GM12878 (cell line): ENCODE measurements around the gene SRCAP. TPM values are rescaled to one million over a fixed set of nuclear protein-coding genes. Genes with fewer than 3 reads are reported as not detected.

Experiments used
- ATAC-seq: fragments of 200-7000 bp; cut with Tn5 transposase; 3 replicates; pipeline ENCODE4 v1.9.1; 2020; ENCODE audit warnings: mild to moderate bottlenecking, moderate library complexity
- BruUV-seq: library from RNA; stranded (reverse); fragments of 400-500 nt; replicated peaks from 2 replicates; lab custom pipeline; 2021; lab: Mats Ljungman, UMichigan
- CTCF ChIA-PET: fragments of 300-600 bp; sonication (Branson Sonifier 250); formaldehyde crosslinking; extraction: SDS; loops from one replicate; lab custom pipeline; 2021; ENCODE audit warnings: inconsistent platforms; lab: Yijun Ruan, JAX
- POLR2A ChIA-PET: fragments of 350-600 bp; formaldehyde crosslinking; extraction: SDS; loops from one replicate; lab custom pipeline; 2021; ENCODE audit warnings: inconsistent platforms; lab: Charles Lee
- RAD21 ChIA-PET: fragments of 300-600 bp; sonication (Branson Sonifier 250); formaldehyde crosslinking; loops from one replicate; lab custom pipeline; 2023; ENCODE audit warnings: antibody characterized with exemption; ENCODE audit not compliant: unreplicated experiment; lab: Charles Lee
- SMC1A ChIA-PET: fragments of 300-600 bp; sonication (Branson Sonifier 250); formaldehyde crosslinking; loops from one replicate; lab custom pipeline; 2023; ENCODE audit not compliant: unreplicated experiment, uncharacterized antibody; lab: Charles Lee
- DNase-seq: peaks from one replicate; pipeline ENCODE4 v3.0.0-alpha.2; 2011; ENCODE audit warnings: low read depth, low spot score
- FAIRE-seq: peaks from 3 replicates; lab custom pipeline; 2011; peaks lifted over from hg19 to GRCh38; lab: Jason Lieb, UNC
- H2AFZ ChIP-seq: 2 replicates; pipeline ENCODE4 v1.6.0; 2011; ENCODE audit warnings: low read depth, low read length, control low read depth; ENCODE audit not compliant: control insufficient read depth
- H3K27ac ChIP-seq: 2 replicates; pipeline ENCODE4 v1.5.1; 2011; ENCODE audit warnings: control low read depth; ENCODE audit not compliant: control insufficient read depth, insufficient read depth
- H3K27me3 ChIP-seq, 2 experiments: replicated peaks in 1 of 2; 2 replicates each; pipeline versions ENCODE4 v1.6.0 to v1.6.1; 2011; ENCODE audit warnings: low read length in 1 of 2; ENCODE audit not compliant: control insufficient read depth in 2 of 2, insufficient read depth in 2 of 2
- H3K36me3 ChIP-seq, 2 experiments: 2 replicates each; pipeline ENCODE4 v1.5.1; 2011; ENCODE audit warnings: low read length in 1 of 2; ENCODE audit not compliant: control insufficient read depth in 2 of 2, insufficient read depth in 2 of 2
- H3K4me1 ChIP-seq: 2 replicates; pipeline ENCODE4 v1.6.1; 2011; ENCODE audit warnings: mild to moderate bottlenecking, low read length, moderate library complexity, mixed read lengths; ENCODE audit not compliant: control insufficient read depth, insufficient read depth
- H3K4me2 ChIP-seq: 2 replicates; pipeline ENCODE4 v1.6.0; 2011; ENCODE audit warnings: control low read depth; ENCODE audit not compliant: control insufficient read depth, insufficient read depth
- H3K4me3 ChIP-seq: fragments of 200-600 bp; sonication (generic); 2 replicates; pipeline ENCODE4 v1.5.1; 2016
- H3K79me2 ChIP-seq: 2 replicates; pipeline ENCODE4 v1.6.0; 2011; ENCODE audit warnings: low read length; ENCODE audit not compliant: control insufficient read depth, insufficient read depth
- H3K9ac ChIP-seq: 2 replicates; pipeline ENCODE4 v1.8.0; 2011; ENCODE audit warnings: low read length, control low read depth, mixed read lengths; ENCODE audit not compliant: control insufficient read depth, insufficient read depth
- H3K9me3 ChIP-seq: replicated peaks from 3 replicates; pipeline ENCODE4 v1.5.1; 2011; ENCODE audit warnings: mild to moderate bottlenecking, low read length; ENCODE audit not compliant: control insufficient read depth, insufficient read depth
- H4K20me1 ChIP-seq: 2 replicates; pipeline ENCODE4 v1.6.0; 2011; ENCODE audit not compliant: control insufficient read depth, insufficient read depth
- ATF2 ChIP-seq: IDR thresholded peaks from 2 replicates; pipeline ENCODE4 v1.6.1; 2012; ENCODE audit warnings: low read length, inconsistent platforms
- BMI1 ChIP-seq: fragments of 450-650 bp; IDR thresholded peaks from 2 replicates; pipeline ENCODE4 v1.6.1; 2016; ENCODE audit warnings: mild to moderate bottlenecking, moderate library complexity, borderline replicate concordance
- CBFB ChIP-seq: IDR thresholded peaks from 2 replicates; pipeline ENCODE4 v1.6.1; 2016; ENCODE audit warnings: antibody characterized with exemption, low read depth
- E2F8 ChIP-seq: fragments of 450-650 bp; IDR thresholded peaks from 2 replicates; pipeline ENCODE4 v1.6.1; 2018; ENCODE audit warnings: mild to moderate bottlenecking, low read depth, moderate library complexity; ENCODE audit not compliant: partially characterized antibody
- EP300 ChIP-seq, 2 experiments: fragments of 150-350 bp in 1 of 2; IDR thresholded peaks; 2 replicates each; pipeline ENCODE4 v1.6.1; 2011 to 2012; ENCODE audit warnings: low read depth in 2 of 2, low read length in 2 of 2, borderline replicate concordance in 1 of 2, improper control_type of control experiment in 1 of 2, inconsistent platforms in 1 of 2; ENCODE audit not compliant: control insufficient read depth in 1 of 2
- GABPA ChIP-seq: IDR thresholded peaks from 2 replicates; pipeline ENCODE4 v1.6.1; 2014; ENCODE audit warnings: antibody characterized with exemption, low read depth, mild to moderate bottlenecking, inconsistent platforms
- GATAD2B ChIP-seq: fragments of 450-650 bp; conservative IDR thresholded peaks from 2 replicates; pipeline ENCODE4 v1.6.1; 2017; ENCODE audit warnings: low read depth, mild to moderate bottlenecking, moderate library complexity
- MEF2A ChIP-seq: IDR thresholded peaks from 2 replicates; pipeline ENCODE4 v1.6.1; 2011; ENCODE audit warnings: low read depth, mild to moderate bottlenecking, low read length, moderate library complexity; ENCODE audit not compliant: insufficient read depth
- NBN ChIP-seq: fragments of 450-650 bp; IDR thresholded peaks from 2 replicates; pipeline ENCODE4 v1.6.1; 2016
- NFIC ChIP-seq: IDR thresholded peaks from 2 replicates; pipeline ENCODE4 v1.6.1; 2012; ENCODE audit warnings: low read depth, mild to moderate bottlenecking, inconsistent platforms, low read length, moderate library complexity
- NFYA ChIP-seq: IDR thresholded peaks from 2 replicates; pipeline ENCODE4 v1.6.1; 2011; ENCODE audit warnings: low read depth, mild to moderate bottlenecking, low read length, improper control_type of control experiment, borderline replicate concordance
- RBBP5 ChIP-seq: fragments of 200-600 bp; sonication (generic); conservative IDR thresholded peaks from 2 replicates; pipeline ENCODE4 v1.6.1; 2016
- STAT3 ChIP-seq: IDR thresholded peaks from 2 replicates; pipeline ENCODE4 v1.6.1; 2011; ENCODE audit warnings: low read depth, low read length, improper control_type of control experiment
- TCF3 ChIP-seq: IDR thresholded peaks from 2 replicates; pipeline ENCODE4 v1.6.1; 2012; ENCODE audit warnings: low read depth, mild to moderate bottlenecking, low read length, borderline replicate concordance; ENCODE audit not compliant: insufficient read depth
- USF1 ChIP-seq: IDR thresholded peaks from 2 replicates; pipeline ENCODE4 v1.6.1; 2011; ENCODE audit warnings: borderline replicate concordance, low read depth, mild to moderate bottlenecking, moderate library complexity, mixed read lengths, low read length; ENCODE audit not compliant: insufficient read depth; ENCODE audit errors: extremely low read length
- WGBS: methylation state at CpG from one replicate; pipeline ENCODE4 v1.1.6; 2016; ENCODE audit warnings: low lambda C conversion rate; ENCODE audit not compliant: insufficient replicate concordance, insufficient coverage; ENCODE audit errors: missing lambda C conversion rate; 5-methylcytosine and 5-hydroxymethylcytosine counted together
- in situ Hi-C: fragments of 300-500 bp; cut with MboI; formaldehyde crosslinking; loops from 9 replicates; pipeline ENCODE4 v1.14.3; 2018; ENCODE audit warnings: mixed read lengths
- intact Hi-C: fragments of 100-400 bp; cut with micrococcal nuclease; formaldehyde crosslinking; loops from one replicate; pipeline ENCODE4 v1.14.2; 2022; ENCODE audit not compliant: unreplicated experiment
- polyA plus RNA-seq, 11 experiments: library from polyadenylated mRNA; depleted of rRNA in 4 of 11; unstranded in 6 of 11; stranded (reverse) in 5 of 11; fragments of >200 nt; fragmentation: Nextera tagmentation in 4 of 11; fragmentation: Illumina TruSeq in 1 of 11; extraction: Ambion mirVana in 4 of 11; extraction: Trizol in 1 of 11; gene quantifications; 1 replicate in 1 of 11; 2 replicates in 10 of 11; pipeline versions ENCODE4 v1.2.1 to v1.2.3, GENCODE V29; 2011 to 2016; ENCODE audit warnings: inconsistent platforms in 2 of 11, missing spikeins in 2 of 11, low read depth in 1 of 11
- total RNA-seq, 4 experiments: library from RNA; depleted of rRNA in 3 of 4; stranded (reverse); fragments of >200 nt in 3 of 4; fragmentation: Illumina TruSeq in 1 of 4; extraction: Trizol in 1 of 4; gene quantifications; 2 replicates each; pipeline versions ENCODE4 v1.2.1 to v1.2.3, GENCODE V29; 2013 to 2021

The SRCAP gene
- total and polyA plus RNA-seq, 10 of the 15 experiments (the other 5 are each of a cell fraction or from before 2014, with no cell fraction given) = 0.24 to 58.4 (median 11.6) TPM

- BruUV-seq = TSS peak; percentile 94
- no peaks in the 10 kb centered on the region; the same call in 1 of the 2 replicates for H4K20me1 ChIP-seq
- WGBS = 3% methylated on average over 48 of the region's 60 CpGs
- H3K27ac ChIP-seq = peak within 1 kb of the TSS; percentile 71
- peak within 1 kb of the TSS; percentile 42 for H3K9ac ChIP-seq
- peaks cover 18% of the 10 kb centered on the region for H3K79me2 ChIP-seq
- FAIRE-seq (peak; percentile 100), ATAC-seq (peak; percentile 100), DNase-seq (peak; percentile 96)
- in situ Hi-C loops = no loop called here
- RAD21 ChIA-PET = interaction anchor here (0.6 to 1.8 kb wide), 7 partner anchors 34 to 326 kb away, joined by 3 to 6 read pairs (median 4); partner anchors contain the start of genes FBRS, ZNF646 and ZNF668
- H3K36me3 ChIP-seq = peaks cover 4 to 9% of the 10 kb centered on the region in 2 experiments; a peak in 3 of 4 replicates
- intact Hi-C loops = loop anchor here (2.0 kb wide), 1 partner anchor 67 kb away; no protein-coding TSS in a partner anchor
- no peaks in the 10 kb centered on the region for H3K27me3 ChIP-seq
- SMC1A ChIA-PET = interaction anchor here (0.7 to 1.6 kb wide), 6 partner anchors 11 to 126 kb away, joined by 3 to 4 read pairs (median 3); no protein-coding TSS in a partner anchor
- CTCF ChIA-PET = interaction anchor here (0.7 to 1.9 kb wide), 7 partner anchors 27 to 194 kb away, joined by 3 to 9 read pairs (median 4); partner anchors contain the start of gene PRR14
- H3K4me3 ChIP-seq = peak within 1 kb of the TSS; percentile 89
- H3K4me2 ChIP-seq = peak within 1 kb of the TSS; percentile 82
- H2AFZ ChIP-seq = peak within 1 kb of the TSS; percentile 74
- no peaks in the 10 kb centered on the region for H3K9me3 ChIP-seq
- peaks cover 9% of the 10 kb centered on the region for H3K4me1 ChIP-seq
- POLR2A ChIA-PET = interaction anchor here (0.5 to 2.0 kb wide), 15 partner anchors 10 to 432 kb away, joined by 3 to 9 read pairs (median 4); partner anchors contain the start of genes KAT8 and SRCAP
- TF ChIP-seq GATAD2B (peak; percentile 84), MEF2A (no peak), NBN (peak; percentile 73; the same call in 1 of the 2 replicates), STAT3 (no peak), E2F8 (peak; percentile 36), CBFB (peak; percentile 52; the same call in 1 of the 2 replicates), GABPA (no peak), TCF3 (no peak), ATF2 (no peak), BMI1 (no peak), RBBP5 (no peak), NFYA (peak; percentile 4; the same call in 1 of the 2 replicates), NFIC (no peak), USF1 (peak; percentile 93), EP300 (IDR thresholded peaks at IDR 0.05; ENCODE audit: borderline replicate concordance in 1 of 2, control insufficient read depth in 1 of 2, low read depth in 2 of 2, low read length in 2 of 2) (no peak)
These were observed 49.0 kb downstream of the SRCAP start, which contains the start of gene PHKG2 for GRCh38 chr16:30747799-30748633. Gene PHKG2 (plus strand): TSS chr16:30748425. CDS start chr16:30748821, 396 bp downstream.
